Fibroblast of mammary gland (primary cell): ENCODE results near the gene KRT74.

ENCODE experiments used
- DNase-seq: peaks from one replicate; pipeline ENCODE4 v3.0.0-alpha.2; 2010; ENCODE audit warnings: low read depth
- H3K4me3 ChIP-seq: 2 replicates; pipeline ENCODE4 v1.5.1; 2011; ENCODE audit warnings: low read depth, mild to moderate bottlenecking, low read length, moderate library complexity; ENCODE audit not compliant: control insufficient read depth
- TF ChIP-seq, protein P1 (sequence below): conservative IDR thresholded peaks from 2 replicates; pipeline ENCODE4 v1.5.1; 2011; ENCODE audit warnings: low read depth, low read length, inconsistent platforms; ENCODE audit not compliant: control insufficient read depth, insufficient read depth

Gene KRT74

DNA sequence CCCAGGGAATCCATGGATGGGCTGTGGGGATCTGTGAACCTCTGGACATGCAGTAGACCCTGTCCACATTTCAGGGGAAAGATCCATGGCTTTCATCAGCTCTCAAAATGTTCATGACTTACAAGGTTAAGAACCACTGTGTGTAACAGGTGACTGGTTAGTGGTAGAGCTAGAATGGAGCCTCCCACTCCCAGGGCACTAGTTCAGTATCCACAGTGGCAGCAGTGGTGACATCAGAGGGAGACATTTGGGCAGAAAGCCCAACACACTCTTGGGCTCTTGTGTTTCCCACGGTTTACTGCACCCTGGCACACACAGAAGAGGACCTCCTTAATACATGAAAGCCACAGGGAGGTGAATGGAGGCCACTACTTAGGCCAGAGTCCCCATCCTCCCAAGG lies 9.1 kb downstream of the KRT74 start:
- no peak for DNase-seq
- TF ChIP-seq, protein P1, sequence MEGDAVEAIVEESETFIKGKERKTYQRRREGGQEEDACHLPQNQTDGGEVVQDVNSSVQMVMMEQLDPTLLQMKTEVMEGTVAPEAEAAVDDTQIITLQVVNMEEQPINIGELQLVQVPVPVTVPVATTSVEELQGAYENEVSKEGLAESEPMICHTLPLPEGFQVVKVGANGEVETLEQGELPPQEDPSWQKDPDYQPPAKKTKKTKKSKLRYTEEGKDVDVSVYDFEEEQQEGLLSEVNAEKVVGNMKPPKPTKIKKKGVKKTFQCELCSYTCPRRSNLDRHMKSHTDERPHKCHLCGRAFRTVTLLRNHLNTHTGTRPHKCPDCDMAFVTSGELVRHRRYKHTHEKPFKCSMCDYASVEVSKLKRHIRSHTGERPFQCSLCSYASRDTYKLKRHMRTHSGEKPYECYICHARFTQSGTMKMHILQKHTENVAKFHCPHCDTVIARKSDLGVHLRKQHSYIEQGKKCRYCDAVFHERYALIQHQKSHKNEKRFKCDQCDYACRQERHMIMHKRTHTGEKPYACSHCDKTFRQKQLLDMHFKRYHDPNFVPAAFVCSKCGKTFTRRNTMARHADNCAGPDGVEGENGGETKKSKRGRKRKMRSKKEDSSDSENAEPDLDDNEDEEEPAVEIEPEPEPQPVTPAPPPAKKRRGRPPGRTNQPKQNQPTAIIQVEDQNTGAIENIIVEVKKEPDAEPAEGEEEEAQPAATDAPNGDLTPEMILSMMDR: no peak
- H3K4me3 ChIP-seq: no peak overlapping the region

DNA sequence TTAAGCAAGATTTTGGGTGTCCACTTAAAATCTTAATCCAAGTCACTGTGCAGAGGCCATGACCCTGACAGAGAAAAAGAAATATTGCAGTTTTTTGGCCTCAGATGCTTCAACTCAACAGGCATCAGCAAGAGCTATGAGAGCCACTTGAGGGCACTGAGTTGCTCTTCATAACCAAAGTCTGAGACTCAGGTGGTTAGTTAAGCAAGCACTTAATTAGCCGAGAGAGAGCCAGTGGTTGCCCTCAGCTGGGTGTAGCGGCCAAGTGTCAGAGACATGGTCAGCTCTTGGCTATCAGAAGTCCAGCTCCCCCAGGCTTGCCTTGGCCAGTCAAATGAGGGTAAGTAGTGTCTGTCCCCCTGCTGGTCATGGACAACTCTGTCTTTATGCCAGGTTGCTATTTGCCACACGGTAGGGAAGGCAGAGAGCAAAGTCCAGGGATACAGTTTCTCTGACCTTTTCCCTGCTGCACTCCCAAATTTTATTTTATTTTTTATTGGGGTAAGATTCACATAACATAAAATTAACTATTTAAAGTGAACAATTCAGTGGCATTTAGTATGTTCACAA lies 11.7 kb downstream of the KRT74 start:
- DNase-seq: peak; percentile 14

DNA sequence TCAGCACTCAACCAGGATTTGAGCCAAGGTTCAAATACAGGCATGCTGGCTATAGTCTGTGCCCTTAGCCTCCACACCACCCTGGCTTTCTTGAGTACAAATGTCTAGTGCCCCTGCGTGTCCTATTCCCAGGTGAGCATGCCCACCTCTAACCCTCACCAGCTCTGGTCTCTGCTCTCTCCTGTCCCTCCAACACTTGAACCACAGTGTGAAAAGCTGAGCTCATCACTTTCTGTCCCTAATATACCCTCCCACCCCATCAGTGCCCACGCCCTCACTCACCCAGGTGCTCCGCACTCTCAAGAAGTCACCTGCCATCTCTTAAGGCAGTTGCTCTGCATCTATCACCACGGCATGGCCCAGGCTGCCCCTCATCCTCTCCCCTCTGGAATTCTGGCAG lies 13.7 kb downstream of the KRT74 start:
- no peak overlapping the region for H3K4me3 ChIP-seq

More for the DNA sequence above, 11.7 kb downstream of the KRT74 start:
- TF ChIP-seq, protein P1: peak; percentile 35
- no peak overlapping the region for H3K4me3 ChIP-seq

DNA sequence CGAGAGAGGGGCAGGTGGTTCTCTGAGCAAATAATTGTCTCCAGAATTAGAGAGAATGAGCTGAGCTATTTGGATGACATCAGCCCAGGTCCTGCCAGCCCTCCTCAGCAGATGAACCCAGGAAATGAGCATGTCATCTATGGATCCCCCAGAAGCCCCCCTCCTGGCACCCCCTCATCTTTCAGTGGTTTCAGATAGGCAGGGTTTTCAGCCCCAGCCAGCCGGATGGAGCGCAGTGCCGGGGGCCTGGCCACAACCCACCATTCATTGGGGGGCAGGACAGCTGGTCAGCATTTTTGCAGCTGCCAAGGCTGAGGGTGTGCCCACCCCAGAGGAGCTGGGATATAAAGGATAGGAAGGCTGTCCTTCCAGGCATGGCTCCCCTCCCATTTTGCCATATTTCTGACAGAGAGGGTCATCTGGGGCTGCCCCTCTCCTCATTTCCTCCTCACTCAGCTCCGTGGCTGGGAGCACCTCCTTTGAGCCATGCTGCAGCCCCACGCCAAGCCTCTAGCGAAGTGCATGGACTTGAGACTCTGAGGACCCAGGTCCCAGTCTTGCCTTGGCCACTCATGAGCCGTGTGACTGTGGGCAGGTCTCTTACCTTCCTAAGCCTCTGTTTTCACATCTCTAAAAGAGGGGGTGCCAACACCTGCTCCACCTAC lies 14.7 kb downstream of the KRT74 start:
- H3K4me3 ChIP-seq: no peak overlapping the region
- TF ChIP-seq, protein P1: no peak
- DNase-seq: no peak

More for the DNA sequence above, 13.7 kb downstream of the KRT74 start:
- TF ChIP-seq, protein P1: no peak
- no peak for DNase-seq

DNA sequence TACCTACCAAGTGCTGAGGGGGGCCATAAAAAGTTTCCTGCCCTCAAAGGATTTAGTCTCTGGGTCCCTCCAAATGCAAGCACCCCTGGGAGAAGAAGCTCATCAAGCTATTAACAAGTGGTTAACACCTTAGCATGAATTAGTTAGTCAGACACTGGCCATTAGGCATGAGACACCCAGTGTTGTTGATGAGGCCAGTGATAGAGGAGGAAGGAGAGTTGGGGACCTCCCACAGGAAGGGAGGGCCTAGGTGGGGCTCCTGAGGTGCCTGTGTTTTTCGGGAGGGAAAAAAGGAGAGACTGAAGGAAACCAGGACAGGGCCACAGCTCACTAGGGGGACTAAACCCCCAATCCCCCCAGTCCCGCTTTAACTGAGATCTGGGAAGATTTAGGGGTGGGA lies 16.2 kb downstream of the KRT74 start:
- H3K4me3 ChIP-seq: no peak overlapping the region
- DNase-seq: no peak
- TF ChIP-seq, protein P1: no peak

DNA sequence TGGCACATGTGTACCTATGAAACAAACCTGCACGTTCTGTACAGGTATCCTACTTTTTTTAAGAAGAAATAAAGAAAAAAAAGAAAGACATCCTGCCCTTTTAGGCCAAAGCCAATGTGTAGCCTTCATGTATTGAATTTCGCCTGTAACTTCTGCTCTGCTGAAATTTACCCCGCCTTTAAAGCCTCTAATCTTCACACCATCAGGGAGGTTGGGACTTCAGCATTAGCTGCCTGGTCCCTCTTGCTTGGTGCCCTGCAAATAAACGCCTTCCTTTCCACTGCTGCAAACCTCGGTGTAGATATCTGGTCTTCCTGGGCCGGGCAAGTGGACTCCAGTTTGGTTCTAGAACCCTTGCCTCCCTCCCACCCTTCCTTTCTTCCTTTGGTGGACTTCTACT lies 18.1 kb downstream of the KRT74 start:
- no peak overlapping the region for H3K4me3 ChIP-seq
- DNase-seq: no peak
- TF ChIP-seq, protein P1: no peak
